Activated B cell treated with CpG ODN at 0.5 μM for 24 hours (primary cell): ENCODE data around the gene BAHCC1. TPM values are rescaled to one million over a fixed set of nuclear protein-coding genes. Genes with fewer than 3 reads are reported as not detected.
"Not testable (repeated sequence)": the region's sequence is repeated elsewhere in the genome, so short reads cannot be mapped to it uniquely, and the experiment has no call there.

Experiments
- ATAC-seq: fragments of 200-7000 bp; cut with Tn5 transposase; one replicate; pipeline ENCODE4 v1.10.0; 2021; ENCODE audit warnings: low read depth, mild to moderate bottlenecking, moderate library complexity
- CTCF ChIA-PET: fragments of 350-600 bp; sonication (Branson Sonifier 250); formaldehyde crosslinking; loops from one replicate; lab custom pipeline; 2021; ENCODE audit warnings: antibody characterized with exemption; lab: Charles Lee
- POLR2A ChIA-PET: fragments of 350-600 bp; sonication (Branson Sonifier 250); formaldehyde crosslinking; loops from one replicate; lab custom pipeline; 2021; ENCODE audit warnings: antibody characterized with exemption; lab: Charles Lee
- DNase-seq: peaks from one replicate; pipeline ENCODE4 v3.0.0; 2022
- H3K27ac Mint-ChIP-seq: one replicate; pipeline ENCODE4 v1.8.0; 2020; ENCODE audit warnings: mixed read lengths
- H3K27me3 Mint-ChIP-seq: one replicate; pipeline ENCODE4 v1.8.0; 2021; ENCODE audit warnings: mixed read lengths
- H3K36me3 Mint-ChIP-seq: one replicate; pipeline ENCODE4 v1.8.0; 2021; ENCODE audit warnings: low read depth, mixed read lengths
- H3K4me1 Mint-ChIP-seq: one replicate; pipeline ENCODE4 v1.8.0; 2021; ENCODE audit warnings: mixed read lengths
- H3K4me3 Mint-ChIP-seq: one replicate; pipeline ENCODE4 v1.8.0; 2020; ENCODE audit warnings: mild to moderate bottlenecking, mixed read lengths
- H3K9me3 Mint-ChIP-seq: one replicate; pipeline ENCODE4 v1.8.0; 2020; ENCODE audit warnings: mixed read lengths
- CTCF ChIP-seq: fragments of 200-600 bp; IDR thresholded peaks from one replicate; pipeline ENCODE4 v1.8.0; 2022; ENCODE audit warnings: antibody characterized with exemption, mild to moderate bottlenecking
- intact Hi-C: fragments of 100-400 bp; cut with micrococcal nuclease; formaldehyde crosslinking; loops from one replicate; pipeline ENCODE4 v1.15.1; 2024
- total RNA-seq: library from RNA; stranded (reverse); gene quantifications from 2 replicates; pipeline ENCODE4 v1.2.3, GENCODE V29; 2022

Gene BAHCC1
- total RNA-seq, 1 donor from 2014 or later: 0.13 TPM

DNA sequence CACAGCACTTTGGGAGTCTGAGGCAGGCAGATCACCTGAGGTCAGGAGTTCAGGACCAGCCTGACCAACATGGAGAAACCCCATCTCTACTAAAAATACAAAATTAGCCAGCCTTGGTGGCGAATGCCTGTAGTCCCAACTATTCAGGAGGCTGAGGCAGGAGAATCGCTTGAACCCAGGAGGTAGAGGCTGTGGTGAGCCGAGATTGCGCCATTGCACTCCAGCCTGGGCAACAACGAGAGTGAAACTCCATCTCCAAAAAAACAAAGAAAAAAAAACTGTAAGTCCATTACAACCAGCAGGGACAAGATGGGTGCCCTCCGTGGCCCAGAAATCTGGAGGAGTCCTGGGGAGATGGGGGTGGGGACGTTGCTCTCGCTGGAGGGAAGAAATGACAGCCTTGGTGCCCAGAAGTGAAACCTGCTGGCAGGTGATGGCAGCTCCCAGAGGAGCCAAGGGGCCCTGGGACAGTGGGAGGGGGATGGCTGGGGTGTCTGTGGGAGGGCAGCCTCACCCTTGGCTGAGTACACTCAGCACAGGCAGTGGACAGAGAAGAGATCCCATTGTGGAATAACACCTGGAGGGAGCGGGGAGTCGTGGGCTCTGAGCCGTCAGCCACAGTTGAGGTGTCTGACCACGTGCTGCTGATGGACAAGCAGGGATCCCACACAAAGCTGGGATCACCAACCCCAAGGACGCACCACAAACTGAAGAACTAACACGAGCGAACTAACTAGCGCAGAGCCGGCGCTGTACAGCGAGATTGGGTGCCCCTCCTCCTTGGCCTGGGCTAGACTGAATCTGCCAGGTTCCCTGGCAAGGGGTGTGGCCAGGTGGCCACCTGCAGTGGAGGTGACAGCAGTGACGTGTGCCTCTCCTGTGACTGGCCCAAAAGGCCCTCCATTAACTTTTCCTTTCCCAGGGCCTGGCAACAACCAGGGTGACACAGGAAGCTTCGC is 46.9 kb upstream of the BAHCC1 start:
- Mint-ChIP-seq H3K36me3 (peaks cover 2% of the 10 kb centered on the region), H3K4me3 (no peak overlapping the region), H3K4me1 (peaks cover 16% of the 10 kb centered on the region), H3K27ac (no peak overlapping the region), H3K27me3 (peaks cover 22% of the 10 kb centered on the region), H3K9me3 (no peaks in the 10 kb centered on the region)
- ChIA-PET CTCF (no interaction called here), POLR2A (no interaction called here)
- no peak for DNase-seq
- intact Hi-C loops: no loop called here
- ATAC-seq: no peak
- no peak for TF ChIP-seq CTCF

DNA sequence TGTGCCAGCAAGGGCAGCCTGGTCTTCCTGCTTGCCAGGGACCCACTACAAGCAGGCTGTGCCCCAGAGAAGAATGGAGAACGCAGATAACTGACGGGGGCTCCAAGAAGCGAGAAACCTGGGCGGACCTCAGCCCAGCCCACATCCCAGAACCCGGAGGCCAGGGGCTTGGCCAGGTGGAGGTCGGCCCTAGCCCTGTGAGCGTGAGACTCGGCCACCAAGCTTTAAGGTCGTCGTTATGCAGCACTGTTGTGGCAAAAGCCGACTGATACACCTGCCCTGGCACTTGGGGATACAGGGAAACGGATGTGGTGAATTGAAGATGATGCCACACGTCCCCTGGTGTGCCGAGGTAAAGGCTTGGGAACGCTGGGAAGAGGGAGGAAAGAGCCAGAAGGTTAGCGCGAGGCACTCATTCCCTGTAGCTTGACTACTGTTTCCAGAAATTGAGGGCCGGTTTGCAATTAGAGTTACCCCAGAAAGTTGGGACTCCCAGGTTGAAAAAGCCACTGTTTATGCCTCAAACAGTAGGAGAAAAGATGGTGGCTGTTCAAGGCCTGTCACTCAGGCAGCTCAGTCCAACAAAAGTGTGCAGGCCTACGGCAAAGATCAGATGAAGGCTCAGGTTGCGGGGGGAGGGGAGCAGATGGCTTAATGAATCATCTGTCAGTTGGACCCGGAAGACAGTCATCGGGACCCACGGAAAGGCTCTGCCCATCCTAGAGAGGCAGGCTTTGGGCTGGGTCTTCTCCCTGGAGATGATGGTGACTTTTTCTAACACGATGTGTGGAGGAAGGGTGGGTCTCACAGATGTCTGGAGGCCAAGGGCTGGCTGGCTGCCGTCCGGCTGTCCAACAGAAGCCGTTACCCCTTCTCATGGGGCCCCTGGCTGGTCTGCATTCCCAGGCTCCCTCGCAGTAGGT is 45.6 kb upstream of the BAHCC1 start:
- no peaks in the 10 kb centered on the region for H3K36me3 Mint-ChIP-seq
- ChIA-PET POLR2A (no interaction called here), CTCF (no interaction called here)
- H3K4me1 Mint-ChIP-seq: peaks cover 3% of the 10 kb centered on the region
- no peak for TF ChIP-seq CTCF
- no peaks in the 10 kb centered on the region for H3K9me3 Mint-ChIP-seq
- intact Hi-C loops: no loop called here
- no peak for DNase-seq
- peaks cover 15% of the 10 kb centered on the region for H3K27me3 Mint-ChIP-seq
- no peak overlapping the region for H3K27ac Mint-ChIP-seq
- no peak overlapping the region for H3K4me3 Mint-ChIP-seq
- ATAC-seq: no peak

DNA sequence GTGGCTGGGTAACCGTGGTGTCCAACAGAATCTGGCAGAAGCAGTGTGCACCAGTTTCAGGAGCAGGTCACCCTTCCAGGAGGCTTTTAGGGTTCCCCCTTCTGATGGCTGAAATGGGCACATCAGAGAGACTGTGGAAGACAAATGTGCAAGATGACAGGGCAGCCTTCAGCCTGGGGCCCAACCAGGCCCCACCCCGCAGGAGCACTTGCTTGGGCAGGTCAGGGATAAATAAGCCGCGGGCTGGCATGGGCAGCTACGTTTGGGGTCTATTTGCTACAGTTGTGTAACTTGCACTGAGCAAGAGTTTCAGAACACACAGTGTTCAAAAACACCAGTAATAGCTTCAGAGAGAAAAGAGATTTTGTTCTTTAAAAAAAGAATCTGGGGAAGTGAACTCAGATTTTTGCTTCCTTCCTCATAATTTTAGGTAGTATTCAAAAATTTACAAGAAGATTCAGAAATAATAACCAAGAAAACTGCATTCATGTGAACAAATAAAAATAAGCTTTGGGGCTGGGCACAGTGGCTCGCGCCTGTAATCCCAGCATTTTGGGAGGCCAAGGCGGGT is 44.9 kb upstream of the BAHCC1 start:
- intact Hi-C loops: no loop called here
- Mint-ChIP-seq H3K27me3 (peaks cover 19% of the 10 kb centered on the region), H3K27ac (no peak overlapping the region), H3K4me3 (no peak overlapping the region), H3K4me1 (no peaks in the 10 kb centered on the region), H3K36me3 (no peaks in the 10 kb centered on the region), H3K9me3 (no peaks in the 10 kb centered on the region)
- no peak for TF ChIP-seq CTCF
- CTCF ChIA-PET: no interaction called here
- no peak for ATAC-seq
- POLR2A ChIA-PET: no interaction called here
- no peak for DNase-seq

GRCh38 chr17:81351329-81352052 is 43.8 kb upstream of the BAHCC1 start:
- POLR2A ChIA-PET: interaction anchor here (0.6 kb wide), 1 partner anchor 157 kb away, joined by 6 read pairs; no protein-coding TSS in a partner anchor
- ATAC-seq, H3K4me1 Mint-ChIP-seq, DNase-seq, H3K9me3 Mint-ChIP-seq, H3K36me3 Mint-ChIP-seq, CTCF ChIA-PET, H3K4me3 Mint-ChIP-seq, intact Hi-C loops, H3K27ac Mint-ChIP-seq: not testable (repeated sequence)
- H3K27me3 Mint-ChIP-seq: peaks cover 19% of the 10 kb centered on the region

DNA sequence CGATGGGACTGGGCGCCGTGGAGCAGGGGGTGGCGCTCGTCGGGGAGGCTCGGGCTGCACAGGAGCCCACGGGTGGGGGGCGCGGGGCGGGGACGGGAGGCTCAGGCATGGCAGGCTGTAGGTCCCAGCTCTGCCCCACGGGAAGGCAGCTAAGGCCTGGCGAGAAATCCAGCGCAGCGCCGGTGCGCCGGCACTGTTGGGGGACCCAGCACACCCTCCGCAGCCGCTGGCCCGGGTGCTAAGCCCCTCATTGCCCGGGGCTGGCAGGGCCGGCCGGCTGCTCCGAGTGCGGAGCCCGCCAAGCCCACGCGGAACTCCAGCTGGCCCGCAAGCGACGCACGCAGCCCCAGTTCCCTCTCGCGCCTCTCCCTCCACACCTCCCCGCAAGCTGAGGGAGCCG is 43.2 kb upstream of the BAHCC1 start:
- DNase-seq, H3K9me3 Mint-ChIP-seq, H3K4me1 Mint-ChIP-seq, H3K36me3 Mint-ChIP-seq, ATAC-seq, intact Hi-C loops, H3K4me3 Mint-ChIP-seq, CTCF ChIA-PET, H3K27ac Mint-ChIP-seq: not testable (repeated sequence)
- peaks cover 19% of the 10 kb centered on the region for H3K27me3 Mint-ChIP-seq
- POLR2A ChIA-PET: interaction anchor here (0.6 kb wide), 1 partner anchor 156 kb away, joined by 6 read pairs; no protein-coding TSS in a partner anchor
